Esophagus squamous epithelium (tissue), 5 donors: ENCODE data around the gene DNAH2. TPM values are rescaled to one million over a fixed set of nuclear protein-coding genes. Genes with fewer than 3 reads are reported as not detected.

Source experiments
- DNase-seq: peaks from one replicate; lab custom pipeline; 2025; lab: John Stamatoyannopoulos, UW
- H3K27ac ChIP-seq, 4 donors: fragments of 200-600 bp; sonication (generic); one replicate each; pipeline ENCODE4 v1.5.1; 2016 to 2019; ENCODE audit warnings: mild to moderate bottlenecking in 1 of 4
- H3K27me3 ChIP-seq, 4 donors: fragments of 200-600 bp; sonication (generic); 1 replicate in 3 of 4; 2 replicates in 1 of 4; pipeline versions ENCODE4 v1.5.1 to v1.6.0; 2017 to 2021; ENCODE audit warnings: antibody characterized with exemption in 1 of 4
- H3K36me3 ChIP-seq, 3 donors: fragments of 200-600 bp; sonication (generic); one replicate each; pipeline ENCODE4 v1.5.1; 2016 to 2019
- H3K4me1 ChIP-seq, 3 donors: fragments of 200-600 bp; sonication (generic); one replicate each; pipeline ENCODE4 v1.5.1; 2017 to 2019
- H3K4me3 ChIP-seq, 4 donors: fragments of 200-600 bp; sonication (generic); 1 replicate in 3 of 4; 2 replicates in 1 of 4; pipeline ENCODE4 v1.5.1; 2016 to 2019; ENCODE audit warnings: mild to moderate bottlenecking in 2 of 4, moderate library complexity in 1 of 4
- H3K9me3 ChIP-seq, 3 donors: fragments of 200-600 bp; sonication (generic); one replicate each; pipeline ENCODE4 v1.5.1; 2016 to 2019
- POLR2A ChIP-seq, 4 donors: fragments of 450-650 bp; IDR thresholded peaks; one replicate each; pipeline ENCODE4 v1.6.1; 2017; ENCODE audit warnings: antibody characterized with exemption in 4 of 4, mild to moderate bottlenecking in 4 of 4, moderate library complexity in 3 of 4
- WGBS, 2 donors: methylation state at CpG; one replicate each; pipeline ENCODE4 v1.1.5; 2018; 5-methylcytosine and 5-hydroxymethylcytosine counted together
- intact Hi-C: fragments of 100-400 bp; cut with DNase I; formaldehyde crosslinking; loops from one replicate; pipeline ENCODE4 v1.15.0; 2022
- total RNA-seq, 4 donors: library from RNA; depleted of rRNA; stranded (reverse); fragments of >200 nt; gene quantifications; one replicate each; pipeline ENCODE4 v1.1.0, GENCODE V29; 2016
- TF ChIP-seq, protein P1 (sequence below), 6 experiments: fragments of 450-650 bp in 4 of 6; fragments of 200-600 bp in 2 of 6; sonication (generic) in 2 of 6; IDR thresholded peaks; one replicate each; pipeline ENCODE4 v1.5.1; 2016 to 2019; ENCODE audit warnings: antibody characterized with exemption in 6 of 6, mild to moderate bottlenecking in 4 of 6, moderate library complexity in 4 of 6
- donor health status: DM: yes; HTN: yes; CAD: no.

DNAH2 gene
- total RNA-seq, 4 donors from 2014 or later = under 0.01 to 0.04 (median 0.03) TPM; not detected in 1

DNA sequence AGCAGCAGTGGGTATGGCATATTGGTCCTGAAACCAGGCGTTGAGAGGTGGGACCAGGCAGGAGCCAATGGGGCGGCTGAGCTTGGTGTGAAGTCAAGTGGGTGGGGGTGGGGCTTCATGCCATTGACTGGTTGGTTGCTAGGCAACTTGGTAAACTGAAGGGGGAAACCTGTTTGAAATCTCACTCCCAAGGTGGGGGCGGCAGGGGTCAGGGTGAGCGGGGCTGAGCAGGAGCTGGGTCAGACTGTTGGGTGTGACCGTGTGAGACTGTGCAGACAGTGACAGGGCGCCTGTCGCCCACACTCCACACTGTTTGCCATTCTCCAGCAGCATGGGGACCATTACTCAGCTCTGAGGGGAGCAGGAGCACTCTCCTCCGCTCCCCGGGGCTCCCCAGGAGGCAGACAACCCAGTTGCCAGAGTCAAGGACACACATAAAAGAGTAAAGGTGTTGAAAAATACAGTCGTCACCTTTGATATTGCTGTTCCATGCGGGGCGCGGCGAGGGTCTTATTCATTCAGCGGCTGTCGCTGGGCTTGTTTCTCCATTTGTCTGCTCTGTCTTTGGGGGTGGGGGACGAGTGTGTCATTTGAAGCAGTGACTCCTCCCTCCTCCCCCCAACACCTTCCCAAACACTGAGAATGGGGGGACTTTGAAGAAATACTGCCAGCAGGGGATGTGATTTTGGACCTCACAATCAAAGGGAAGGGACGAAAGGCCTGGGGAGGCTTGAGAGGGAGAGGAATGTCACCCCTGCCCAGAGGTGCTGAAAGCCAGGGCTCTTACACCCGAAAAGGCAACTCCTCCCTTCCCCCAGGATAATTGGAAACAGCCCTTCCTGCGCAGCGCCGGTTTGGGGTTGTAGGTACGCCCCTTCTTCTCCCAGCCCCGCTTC is 13.7 kb upstream of the DNAH2 start:
- Histone ChIP-seq H3K9me3 (no peaks in the 10 kb centered on the region), H3K27ac (no peak overlapping the region), H3K36me3 (peaks cover 0 to 27% (median 7%) of the 10 kb centered on the region in 3 donors), H3K4me1 (peaks cover 19 to 28% (median 20%) of the 10 kb centered on the region in 3 donors), H3K4me3 (peak overlapping the region in 2 of 4 donors; percentile 49 to 69), H3K27me3 (peaks cover 0 to 67% (median 10%) of the 10 kb centered on the region in 4 donors)
- TF ChIP-seq POLR2A (IDR thresholded peaks at IDR 0.05) = no peak
- TF ChIP-seq, protein P1, sequence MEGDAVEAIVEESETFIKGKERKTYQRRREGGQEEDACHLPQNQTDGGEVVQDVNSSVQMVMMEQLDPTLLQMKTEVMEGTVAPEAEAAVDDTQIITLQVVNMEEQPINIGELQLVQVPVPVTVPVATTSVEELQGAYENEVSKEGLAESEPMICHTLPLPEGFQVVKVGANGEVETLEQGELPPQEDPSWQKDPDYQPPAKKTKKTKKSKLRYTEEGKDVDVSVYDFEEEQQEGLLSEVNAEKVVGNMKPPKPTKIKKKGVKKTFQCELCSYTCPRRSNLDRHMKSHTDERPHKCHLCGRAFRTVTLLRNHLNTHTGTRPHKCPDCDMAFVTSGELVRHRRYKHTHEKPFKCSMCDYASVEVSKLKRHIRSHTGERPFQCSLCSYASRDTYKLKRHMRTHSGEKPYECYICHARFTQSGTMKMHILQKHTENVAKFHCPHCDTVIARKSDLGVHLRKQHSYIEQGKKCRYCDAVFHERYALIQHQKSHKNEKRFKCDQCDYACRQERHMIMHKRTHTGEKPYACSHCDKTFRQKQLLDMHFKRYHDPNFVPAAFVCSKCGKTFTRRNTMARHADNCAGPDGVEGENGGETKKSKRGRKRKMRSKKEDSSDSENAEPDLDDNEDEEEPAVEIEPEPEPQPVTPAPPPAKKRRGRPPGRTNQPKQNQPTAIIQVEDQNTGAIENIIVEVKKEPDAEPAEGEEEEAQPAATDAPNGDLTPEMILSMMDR (IDR thresholded peaks at IDR 0.05) = no peak
- DNase-seq = no peak
- intact Hi-C loops = no loop called here
- WGBS, 2 donors = 34 to 40% methylated on average over 18 to 21 of the region's 24 CpGs

DNA sequence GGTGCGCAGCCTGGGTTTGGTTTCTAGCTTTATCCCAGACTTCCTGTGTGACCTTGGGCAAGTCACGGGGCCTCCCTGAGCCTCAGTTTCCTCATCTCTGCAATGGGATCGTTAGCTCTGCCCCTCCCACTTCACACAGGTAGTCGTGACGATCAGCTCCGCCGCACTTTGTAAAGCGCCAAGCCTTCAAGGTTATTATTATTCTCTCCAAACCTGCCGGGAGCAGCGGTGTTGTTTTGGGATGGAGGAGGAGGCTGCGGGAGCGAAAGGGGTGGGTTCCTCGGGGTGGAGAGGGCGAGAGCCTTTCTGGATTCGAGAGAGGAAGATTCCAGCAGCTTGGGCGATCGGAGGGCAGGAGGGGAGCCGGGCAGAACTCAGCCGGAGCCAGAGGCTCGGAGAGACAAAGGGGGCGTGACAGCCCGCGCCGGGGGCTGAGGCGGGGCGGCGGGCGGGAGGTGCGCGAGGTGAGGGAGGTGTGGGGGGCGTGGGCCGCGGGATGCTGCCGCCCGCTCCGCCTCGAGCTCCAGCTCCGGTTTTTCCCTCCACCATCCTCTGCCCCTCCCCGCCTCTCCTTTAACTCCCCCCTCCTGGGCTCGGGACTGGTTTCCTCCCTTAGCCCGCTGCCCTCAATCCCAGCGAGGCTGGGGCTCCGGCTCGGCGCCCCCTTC is 12.8 kb upstream of the DNAH2 start, which contains the start of gene EFNB3:
Gene EFNB3, plus strand, starts transcription at position 602 of the 668 bp plus-strand sequence. CDS start 397 bp downstream, outside the sequence.
- no peaks in the 10 kb centered on the region for H3K9me3 ChIP-seq
- H3K4me1 ChIP-seq = peaks cover 19 to 28% (median 20%) of the 10 kb centered on the region in 3 donors
- H3K27me3 ChIP-seq = peaks cover 0 to 76% (median 10%) of the 10 kb centered on the region in 4 donors
- peak within 1 kb of the TSS; percentile 28 to 69 (median 43) for H3K4me3 ChIP-seq
- WGBS, 2 donors = 0 to 2% methylated on average over 1 to 24 of the region's 45 CpGs
- peaks cover 0 to 27% (median 7%) of the 10 kb centered on the region in 3 donors for H3K36me3 ChIP-seq
- TF ChIP-seq, protein P1 (IDR thresholded peaks at IDR 0.05) = no peak
- no peak for TF ChIP-seq POLR2A (IDR thresholded peaks at IDR 0.05)
- intact Hi-C loops = no loop called here
- no peak within 1 kb of the TSS for H3K27ac ChIP-seq
- DNase-seq = no peak

DNA sequence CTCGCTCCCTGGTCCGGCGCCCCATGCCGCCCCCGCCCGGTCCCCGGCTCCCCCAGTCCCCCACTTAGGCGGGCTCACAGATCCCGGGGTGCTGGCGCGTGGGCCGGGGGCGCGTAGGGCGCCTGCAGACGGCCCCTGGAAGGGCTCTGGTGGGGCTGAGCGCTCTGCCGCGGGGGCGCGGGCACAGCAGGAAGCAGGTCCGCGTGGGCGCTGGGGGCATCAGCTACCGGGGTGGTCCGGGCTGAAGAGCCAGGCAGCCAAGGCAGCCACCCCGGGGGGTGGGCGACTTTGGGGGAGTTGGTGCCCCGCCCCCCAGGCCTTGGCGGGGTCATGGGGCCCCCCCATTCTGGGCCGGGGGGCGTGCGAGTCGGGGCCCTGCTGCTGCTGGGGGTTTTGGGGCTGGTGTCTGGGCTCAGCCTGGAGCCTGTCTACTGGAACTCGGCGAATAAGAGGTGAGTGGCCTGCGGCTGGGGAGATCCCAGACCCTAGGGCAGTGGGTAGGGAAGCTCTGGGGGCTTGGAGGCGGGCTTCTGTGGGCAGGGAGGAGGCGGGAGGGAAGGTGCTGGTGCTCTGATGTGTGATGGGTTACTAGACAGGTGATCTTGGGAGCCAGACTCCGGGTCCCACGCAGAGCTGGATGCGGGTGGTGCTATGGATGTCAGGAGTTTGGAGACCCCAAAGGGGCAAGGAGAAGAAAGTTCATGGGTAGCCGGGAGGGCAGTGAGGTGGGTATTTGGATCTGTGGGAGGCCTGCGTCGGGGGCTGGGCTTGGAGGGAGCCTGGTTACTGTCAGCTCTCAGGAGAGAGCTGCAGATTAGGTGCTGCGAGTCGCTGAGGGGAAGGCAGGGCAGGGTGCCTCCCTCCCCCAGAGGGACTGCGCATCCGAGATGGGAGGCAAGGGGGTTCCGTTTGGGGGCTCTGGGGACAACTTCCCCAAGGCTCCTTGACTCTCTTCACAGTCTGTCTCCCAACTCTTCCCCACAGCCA is 12.0 kb upstream of the DNAH2 start:
- Histone ChIP-seq H3K27ac (no peak overlapping the region), H3K27me3 (peaks cover 0 to 84% (median 10%) of the 10 kb centered on the region in 4 donors), H3K36me3 (peaks cover 0 to 25% (median 7%) of the 10 kb centered on the region in 3 donors), H3K4me3 (peak overlapping the region; percentile 28 to 69 (median 43)), H3K9me3 (no peaks in the 10 kb centered on the region), H3K4me1 (peaks cover 19 to 28% (median 20%) of the 10 kb centered on the region in 3 donors)
- 10 to 13% methylated on average over 8 to 9 of the region's 50 CpGs for WGBS, 2 donors
- intact Hi-C loops = no loop called here
- TF ChIP-seq POLR2A (IDR thresholded peaks at IDR 0.05) = no peak
- TF ChIP-seq, protein P1 (IDR thresholded peaks at IDR 0.05) = no peak
- DNase-seq = no peak

DNA sequence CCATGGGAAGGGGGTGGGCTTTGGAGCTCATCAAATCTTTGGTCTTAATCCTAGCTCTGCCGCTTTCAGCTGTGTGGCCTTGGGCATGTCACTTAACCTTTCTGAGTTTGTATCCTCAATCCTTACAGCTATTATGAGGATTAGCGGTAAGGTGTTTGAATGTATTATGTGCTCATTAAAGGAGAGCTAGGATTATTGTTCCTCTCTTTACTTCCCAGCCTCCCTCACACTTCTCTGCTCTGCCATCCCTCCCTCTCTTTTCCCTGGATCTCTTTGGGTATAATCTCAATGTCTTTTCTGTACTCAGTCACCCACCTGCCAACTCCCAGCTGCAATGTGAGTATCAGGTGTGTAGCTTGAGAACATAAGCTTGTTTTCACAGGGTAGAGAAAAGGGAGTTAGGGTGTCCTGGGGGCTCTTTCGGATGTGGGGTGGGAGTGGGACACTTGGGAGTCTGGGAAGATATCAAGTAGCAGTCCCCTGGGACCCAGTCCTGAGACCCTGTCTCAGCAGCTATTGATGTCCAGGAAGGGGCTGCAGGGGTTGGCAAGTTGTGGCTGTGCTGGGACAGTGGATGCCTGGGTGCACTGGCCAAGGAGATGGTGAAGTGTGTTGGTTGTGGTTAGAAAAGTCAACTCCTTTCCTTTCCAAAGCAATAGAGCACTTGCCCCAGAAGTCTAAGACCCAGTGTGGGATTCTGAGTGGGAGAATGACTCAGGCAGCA is 10.8 kb upstream of the DNAH2 start:
- WGBS, 2 donors = 89% methylated on average over 3 of the region's 3 CpGs
- TF ChIP-seq, protein P1 (IDR thresholded peaks at IDR 0.05) = no peak
- no peak for TF ChIP-seq POLR2A (IDR thresholded peaks at IDR 0.05)
- no peak overlapping the region for H3K4me3 ChIP-seq
- DNase-seq = no peak
- H3K27ac ChIP-seq = no peak overlapping the region
- H3K9me3 ChIP-seq = no peaks in the 10 kb centered on the region
- intact Hi-C loops = no loop called here
- peaks cover 19 to 28% (median 20%) of the 10 kb centered on the region in 3 donors for H3K4me1 ChIP-seq
- peaks cover 0 to 13% (median 0%) of the 10 kb centered on the region in 3 donors for H3K36me3 ChIP-seq
- H3K27me3 ChIP-seq = peaks cover 0 to 96% (median 10%) of the 10 kb centered on the region in 4 donors
